ENCODE measurements around the gene LOXHD1. TPM values are rescaled to one million over a fixed set of nuclear protein-coding genes. Genes with fewer than 3 reads are reported as not detected.

The LOXHD1 gene
- total RNA-seq, 2 experiments from 2014 or later, result 0.06 to 0.26 TPM

- ATAC-seq (no peak), DNase-seq (no peak)
- no peak overlapping the region for H3K4me3 Mint-ChIP-seq
- no peaks in the 10 kb centered on the region for H3K36me3 Mint-ChIP-seq
- no peak overlapping the region for H3K27ac Mint-ChIP-seq
- H3K9me3 Mint-ChIP-seq (ENCODE audit: low read depth), result no peaks in the 10 kb centered on the region
- CTCF ChIA-PET, result no interaction called here
- no peaks in the 10 kb centered on the region for H3K4me1 Mint-ChIP-seq
- H3K27me3 Mint-ChIP-seq, result peaks cover 2% of the 10 kb centered on the region
Measured at GRCh38 chr18:46559296-46559695, 97.7 kb downstream of the LOXHD1 start.

GRCh38 chr18:46556590-46557206 lies 100.3 kb downstream of the LOXHD1 start:
- no peak for ATAC-seq
- H3K36me3 Mint-ChIP-seq, result no peaks in the 10 kb centered on the region
- CTCF ChIA-PET, result interaction anchor here (2.1 kb wide), 1 partner anchor 101 kb away, joined by 13 read pairs; no protein-coding TSS in a partner anchor

GRCh38 chr18:46555724-46556123 lies 101.3 kb downstream of the LOXHD1 start:
- ATAC-seq (peak; percentile 39), DNase-seq (no peak)
- no peak overlapping the region for H3K4me3 Mint-ChIP-seq
- CTCF ChIA-PET, result interaction anchor here (2.1 kb wide), 1 partner anchor 102 kb away, joined by 13 read pairs; no protein-coding TSS in a partner anchor
- no peaks in the 10 kb centered on the region for H3K4me1 Mint-ChIP-seq
- no peaks in the 10 kb centered on the region for H3K9me3 Mint-ChIP-seq (ENCODE audit: low read depth)
- H3K36me3 Mint-ChIP-seq, result no peaks in the 10 kb centered on the region
- H3K27ac Mint-ChIP-seq, result no peak overlapping the region
- no peaks in the 10 kb centered on the region for H3K27me3 Mint-ChIP-seq

More at GRCh38 chr18:46556590-46557206, 100.3 kb downstream of the LOXHD1 start:
- DNase-seq, result no peak
- H3K4me3 Mint-ChIP-seq, result no peak overlapping the region
- H3K27me3 Mint-ChIP-seq, result no peaks in the 10 kb centered on the region
- no peak overlapping the region for H3K27ac Mint-ChIP-seq
- H3K4me1 Mint-ChIP-seq, result no peaks in the 10 kb centered on the region
- no peaks in the 10 kb centered on the region for H3K9me3 Mint-ChIP-seq (ENCODE audit: low read depth)

GRCh38 chr18:46555213-46555612 lies 101.8 kb downstream of the LOXHD1 start:
- no peaks in the 10 kb centered on the region for H3K4me1 Mint-ChIP-seq
- no peaks in the 10 kb centered on the region for H3K36me3 Mint-ChIP-seq
- DNase-seq (no peak), ATAC-seq (no peak)
- H3K27ac Mint-ChIP-seq, result no peak overlapping the region
- no peak overlapping the region for H3K4me3 Mint-ChIP-seq
- CTCF ChIA-PET, result interaction anchor here (1.0 to 2.1 kb wide), 2 partner anchors 25 to 103 kb away, joined by 3 to 13 read pairs; no protein-coding TSS in a partner anchor
- H3K27me3 Mint-ChIP-seq, result no peaks in the 10 kb centered on the region
- no peaks in the 10 kb centered on the region for H3K9me3 Mint-ChIP-seq (ENCODE audit: low read depth)

- no peaks in the 10 kb centered on the region for H3K9me3 Mint-ChIP-seq (ENCODE audit: low read depth)
- CTCF ChIA-PET, result interaction anchor here (1.0 to 2.1 kb wide), 2 partner anchors 25 to 103 kb away, joined by 3 to 13 read pairs; no protein-coding TSS in a partner anchor
- no peak overlapping the region for H3K27ac Mint-ChIP-seq
- no peak for ATAC-seq
- H3K4me1 Mint-ChIP-seq, result no peaks in the 10 kb centered on the region
- H3K4me3 Mint-ChIP-seq, result no peak overlapping the region
- no peaks in the 10 kb centered on the region for H3K27me3 Mint-ChIP-seq
- H3K36me3 Mint-ChIP-seq, result no peaks in the 10 kb centered on the region
- no peak for DNase-seq
Measured at GRCh38 chr18:46554406-46555080, 102.5 kb downstream of the LOXHD1 start.

GRCh38 chr18:46550609-46551008 lies 106.4 kb downstream of the LOXHD1 start:
- Mint-ChIP-seq H3K27me3 (peaks cover 3% of the 10 kb centered on the region), H3K36me3 (no peaks in the 10 kb centered on the region), H3K27ac (no peak overlapping the region), H3K4me1 (no peaks in the 10 kb centered on the region), H3K4me3 (no peak overlapping the region), H3K9me3 (ENCODE audit: low read depth) (peaks cover 4% of the 10 kb centered on the region)
- DNase-seq (no peak), ATAC-seq (no peak)
- CTCF ChIA-PET, result no interaction called here

- CTCF ChIA-PET, result no interaction called here
- DNase-seq, result no peak
Measured at GRCh38 chr18:46547520-46547919, 109.5 kb downstream of the LOXHD1 start.

GRCh38 chr18:46546111-46546640 lies 110.8 kb downstream of the LOXHD1 start:
- H3K27me3 Mint-ChIP-seq, result peaks cover 3% of the 10 kb centered on the region
- ATAC-seq (no peak), DNase-seq (no peak)
- no peaks in the 10 kb centered on the region for H3K36me3 Mint-ChIP-seq
- H3K4me3 Mint-ChIP-seq, result no peak overlapping the region
- H3K27ac Mint-ChIP-seq, result no peak overlapping the region
- peaks cover 5% of the 10 kb centered on the region for H3K4me1 Mint-ChIP-seq
- H3K9me3 Mint-ChIP-seq (ENCODE audit: low read depth), result peaks cover 4% of the 10 kb centered on the region
- CTCF ChIA-PET, result no interaction called here

More at GRCh38 chr18:46547520-46547919, 109.5 kb downstream of the LOXHD1 start:
- H3K36me3 Mint-ChIP-seq, result no peaks in the 10 kb centered on the region
- no peaks in the 10 kb centered on the region for H3K4me1 Mint-ChIP-seq
- H3K4me3 Mint-ChIP-seq, result no peak overlapping the region
- H3K27me3 Mint-ChIP-seq, result peaks cover 3% of the 10 kb centered on the region
- H3K27ac Mint-ChIP-seq, result no peak overlapping the region
- ATAC-seq, result no peak
- peaks cover 4% of the 10 kb centered on the region for H3K9me3 Mint-ChIP-seq (ENCODE audit: low read depth)

GRCh38 chr18:46542545-46542944 lies 114.5 kb downstream of the LOXHD1 start:
- H3K27me3 Mint-ChIP-seq, result peaks cover 3% of the 10 kb centered on the region
- no peak overlapping the region for H3K27ac Mint-ChIP-seq
- peaks cover 4% of the 10 kb centered on the region for H3K9me3 Mint-ChIP-seq (ENCODE audit: low read depth)
- no peak for ATAC-seq
- H3K4me3 Mint-ChIP-seq, result no peak overlapping the region
- CTCF ChIA-PET, result no interaction called here
- no peak for DNase-seq
- H3K4me1 Mint-ChIP-seq, result peaks cover 5% of the 10 kb centered on the region
- H3K36me3 Mint-ChIP-seq, result no peaks in the 10 kb centered on the region

GRCh38 chr18:46541626-46542189 lies 115.3 kb downstream of the LOXHD1 start:
- DNase-seq, result no peak
- Mint-ChIP-seq H3K4me1 (peaks cover 5% of the 10 kb centered on the region), H3K4me3 (no peak overlapping the region), H3K27ac (no peak overlapping the region), H3K9me3 (ENCODE audit: low read depth) (peaks cover 4% of the 10 kb centered on the region), H3K36me3 (no peaks in the 10 kb centered on the region), H3K27me3 (peaks cover 3% of the 10 kb centered on the region)
- CTCF ChIA-PET, result no interaction called here
- no peak for ATAC-seq

GRCh38 chr18:46538376-46538775 lies 118.6 kb downstream of the LOXHD1 start:
- no peak overlapping the region for H3K4me3 Mint-ChIP-seq
- no peak overlapping the region for H3K27ac Mint-ChIP-seq
- H3K27me3 Mint-ChIP-seq, result peaks cover 3% of the 10 kb centered on the region
- no peaks in the 10 kb centered on the region for H3K9me3 Mint-ChIP-seq (ENCODE audit: low read depth)
- DNase-seq, result no peak
- CTCF ChIA-PET, result no interaction called here
- peaks cover 5% of the 10 kb centered on the region for H3K4me1 Mint-ChIP-seq
- no peaks in the 10 kb centered on the region for H3K36me3 Mint-ChIP-seq
- no peak for ATAC-seq

GRCh38 chr18:46536215-46536874 lies 120.7 kb downstream of the LOXHD1 start:
- CTCF ChIA-PET, result no interaction called here

GRCh38 chr18:46531482-46531881 lies 125.5 kb downstream of the LOXHD1 start:
- DNase-seq, result no peak
- no peak overlapping the region for H3K4me3 Mint-ChIP-seq
- CTCF ChIA-PET, result interaction anchor here (1.4 kb wide), 1 partner anchor 127 kb away, joined by 4 read pairs; no protein-coding TSS in a partner anchor

More at GRCh38 chr18:46536215-46536874, 120.7 kb downstream of the LOXHD1 start:
- Mint-ChIP-seq H3K27ac (no peak overlapping the region), H3K4me3 (no peak overlapping the region), H3K36me3 (no peaks in the 10 kb centered on the region), H3K4me1 (no peaks in the 10 kb centered on the region), H3K27me3 (peaks cover 3% of the 10 kb centered on the region), H3K9me3 (ENCODE audit: low read depth) (no peaks in the 10 kb centered on the region)
- no peak for DNase-seq
- ATAC-seq, result no peak

More at GRCh38 chr18:46531482-46531881, 125.5 kb downstream of the LOXHD1 start:
- Mint-ChIP-seq H3K27me3 (no peaks in the 10 kb centered on the region), H3K4me1 (no peaks in the 10 kb centered on the region), H3K36me3 (no peaks in the 10 kb centered on the region), H3K27ac (no peak overlapping the region), H3K9me3 (ENCODE audit: low read depth) (no peaks in the 10 kb centered on the region)
- ATAC-seq, result no peak
